SH-SY5Y (cell line): ENCODE results near the gene ZSCAN20.

ENCODE experiments used
- GATA2 ChIP-seq: IDR thresholded peaks from 2 replicates; pipeline ENCODE4 v1.6.1; 2011; ENCODE audit warnings: mild to moderate bottlenecking, low read depth, low read length
- GATA3 ChIP-seq: IDR thresholded peaks from 2 replicates; pipeline ENCODE4 v1.6.1; 2011; ENCODE audit warnings: low read depth, mild to moderate bottlenecking, low read length, moderate library complexity

The ZSCAN20 gene

DNA sequence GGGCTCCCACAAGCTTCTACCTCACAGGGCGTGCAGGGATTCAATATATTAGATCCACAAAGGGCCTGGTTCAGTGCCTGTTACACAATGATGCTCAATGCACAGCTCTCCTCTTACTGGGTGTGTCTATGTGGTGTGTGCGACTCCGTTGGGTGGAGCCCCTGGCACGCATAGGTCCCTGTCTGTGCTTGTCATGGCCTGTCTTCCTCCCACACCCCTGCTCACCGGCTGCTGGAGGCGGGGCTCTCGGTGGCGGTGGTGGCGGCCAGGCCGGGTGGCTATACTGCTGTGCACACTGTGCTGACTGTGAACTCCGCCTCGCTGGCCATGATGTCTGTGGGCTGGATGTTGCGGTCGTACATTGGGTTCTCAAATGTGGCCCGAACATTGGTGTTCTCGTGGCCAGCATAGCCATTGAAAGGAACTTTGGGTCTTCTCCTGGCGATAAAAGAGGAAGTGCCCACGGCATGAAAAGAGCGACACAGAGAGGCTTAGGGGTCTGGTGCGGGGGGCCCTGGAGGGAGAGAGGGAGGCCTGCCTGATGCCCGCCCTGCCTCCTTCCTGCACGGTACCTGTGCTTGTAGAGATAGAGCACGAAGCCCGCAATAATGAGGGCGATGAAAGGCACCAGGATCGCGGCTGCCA lies 46.9 kb downstream of the ZSCAN20 start:
- no peak for TF ChIP-seq GATA3

DNA sequence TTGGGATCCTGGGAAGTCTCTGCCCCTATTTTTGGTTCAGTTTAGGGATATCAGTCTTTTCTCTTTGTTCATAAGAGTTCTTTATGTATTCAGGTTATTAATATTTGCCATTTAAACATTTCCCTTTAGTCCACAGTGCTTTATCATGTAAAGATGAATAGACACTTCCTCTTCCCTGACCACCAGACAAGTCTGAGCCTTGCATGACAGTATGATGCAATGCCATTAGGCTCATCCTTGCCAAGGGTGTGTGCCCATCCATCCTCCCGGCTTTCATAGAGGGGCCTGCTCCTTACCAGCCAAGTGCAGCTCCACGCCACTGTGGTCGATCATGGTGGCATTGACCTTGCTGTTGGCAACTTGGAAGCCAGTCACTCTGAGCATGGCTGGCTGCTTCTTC lies 52.1 kb downstream of the ZSCAN20 start:
- TF ChIP-seq GATA2 (no peak), GATA3 (no peak)

DNA sequence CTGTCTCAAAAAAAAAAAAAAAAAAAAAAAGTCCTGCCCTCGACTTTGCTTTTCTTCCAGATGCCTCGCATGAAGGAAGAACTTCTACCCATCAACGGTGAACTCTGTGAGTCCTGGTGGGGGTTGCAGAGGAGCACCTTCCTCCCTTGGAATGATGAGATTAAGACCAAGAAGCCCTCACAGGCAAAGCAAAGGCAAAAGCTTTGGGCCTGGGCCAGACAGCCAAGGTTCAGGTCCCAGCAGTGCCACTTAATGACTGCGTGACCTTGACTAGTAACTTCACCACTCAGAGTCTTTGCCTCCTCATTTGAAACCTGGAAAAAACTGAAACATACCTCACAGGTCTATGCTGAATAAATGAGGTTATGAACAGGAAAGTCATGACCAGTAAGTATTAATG lies 55.5 kb downstream of the ZSCAN20 start:
- TF ChIP-seq GATA3 (no peak), GATA2 (no peak)

DNA sequence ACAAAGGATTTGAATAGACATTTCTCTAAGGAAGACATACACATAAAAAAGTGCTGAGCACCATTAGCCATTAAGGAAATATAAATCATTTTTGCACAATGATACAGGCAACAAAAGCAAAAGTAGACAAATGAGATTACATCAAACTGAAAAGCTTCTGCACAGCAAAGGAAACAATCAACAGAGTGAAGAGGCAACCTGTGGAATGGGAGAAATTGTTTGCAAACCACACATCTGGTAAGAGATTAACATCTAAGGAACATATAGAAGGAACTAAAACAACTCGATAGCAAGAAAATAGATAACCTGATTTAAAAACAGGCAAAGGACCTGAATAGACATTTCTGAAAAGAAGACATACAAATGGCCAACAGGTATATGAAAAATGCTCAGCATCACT lies 57.5 kb downstream of the ZSCAN20 start:
- no peak for TF ChIP-seq GATA2
- TF ChIP-seq GATA3: no peak

DNA sequence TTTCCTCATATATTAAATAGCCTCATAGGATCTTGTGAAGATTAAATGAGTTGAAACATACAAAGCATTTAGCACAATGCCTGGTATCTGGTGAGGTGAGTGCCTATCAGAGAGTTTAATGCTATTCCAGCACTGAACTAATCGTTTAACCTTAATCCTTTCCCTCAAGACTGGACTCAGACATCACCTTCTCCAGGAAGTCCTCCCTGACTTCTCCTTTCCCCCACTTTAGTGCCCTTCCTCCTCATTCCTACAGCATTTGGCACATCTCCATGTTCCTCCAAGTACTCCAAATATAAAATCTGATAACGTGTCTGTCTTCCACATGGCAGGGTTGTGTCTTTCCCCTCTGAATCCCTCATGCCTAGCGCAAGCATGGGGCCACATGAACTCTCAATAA lies 59.8 kb downstream of the ZSCAN20 start:
- TF ChIP-seq GATA2 (no peak), GATA3 (no peak)

DNA sequence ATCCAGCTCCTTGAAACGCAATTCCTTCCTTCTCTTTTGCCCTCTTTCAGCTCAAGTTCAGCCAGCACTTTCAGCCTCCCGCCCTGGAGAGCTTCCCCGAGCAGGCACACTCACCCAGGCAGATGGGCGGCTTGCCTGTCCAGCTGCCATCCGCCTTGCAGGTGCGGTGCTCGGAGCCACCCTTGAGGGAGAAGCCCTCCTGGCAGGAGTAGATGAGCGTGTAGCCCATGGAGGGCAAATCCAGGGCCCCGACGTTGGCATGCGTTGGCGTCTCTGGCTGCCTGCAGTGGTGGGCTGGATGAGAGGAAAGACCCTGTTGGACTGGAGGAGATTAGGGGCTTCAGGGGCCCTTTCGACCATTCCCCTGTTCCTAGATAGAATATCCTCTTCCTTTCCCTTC lies 60.5 kb downstream of the ZSCAN20 start:
- TF ChIP-seq GATA3 (no peak), GATA2 (no peak)

DNA sequence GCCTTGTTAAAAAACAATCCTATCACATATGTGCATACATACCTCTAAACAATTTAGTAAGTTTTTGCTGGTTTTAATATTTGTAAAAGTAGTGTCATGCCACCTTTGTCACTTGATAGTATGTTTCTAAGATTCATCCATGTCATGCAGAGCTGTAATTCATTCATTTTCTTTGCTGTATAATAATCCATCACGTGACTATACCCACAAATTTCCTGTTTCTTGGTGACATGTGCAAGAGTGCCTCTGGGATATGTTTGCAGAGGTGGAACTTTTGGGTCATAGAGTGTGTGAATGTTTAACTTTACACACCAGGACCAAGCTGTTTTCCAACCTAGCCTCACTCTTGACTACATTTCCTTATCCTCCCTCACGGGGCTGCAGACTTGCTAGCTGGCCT lies 62.9 kb downstream of the ZSCAN20 start:
- TF ChIP-seq GATA2 (no peak), GATA3 (no peak)

DNA sequence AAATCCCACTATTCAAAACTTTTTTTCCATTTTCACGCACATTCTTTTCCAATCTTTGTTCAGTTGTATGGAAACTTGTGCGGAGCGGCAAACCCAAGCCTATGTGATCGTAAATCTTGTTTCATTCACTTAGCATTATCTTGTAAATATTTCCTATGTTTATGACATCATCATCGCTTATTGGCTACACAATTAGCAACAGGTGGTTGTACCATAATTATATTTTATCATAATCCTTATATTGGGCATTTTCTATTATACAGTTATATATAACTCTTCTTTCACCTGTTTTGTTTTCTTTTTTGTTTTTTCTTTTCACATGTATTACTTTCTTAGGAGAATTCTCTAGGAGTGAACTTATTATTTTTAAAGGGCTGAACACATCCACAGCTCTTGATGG lies 65.4 kb downstream of the ZSCAN20 start:
- TF ChIP-seq GATA3 (no peak), GATA2 (no peak)

DNA sequence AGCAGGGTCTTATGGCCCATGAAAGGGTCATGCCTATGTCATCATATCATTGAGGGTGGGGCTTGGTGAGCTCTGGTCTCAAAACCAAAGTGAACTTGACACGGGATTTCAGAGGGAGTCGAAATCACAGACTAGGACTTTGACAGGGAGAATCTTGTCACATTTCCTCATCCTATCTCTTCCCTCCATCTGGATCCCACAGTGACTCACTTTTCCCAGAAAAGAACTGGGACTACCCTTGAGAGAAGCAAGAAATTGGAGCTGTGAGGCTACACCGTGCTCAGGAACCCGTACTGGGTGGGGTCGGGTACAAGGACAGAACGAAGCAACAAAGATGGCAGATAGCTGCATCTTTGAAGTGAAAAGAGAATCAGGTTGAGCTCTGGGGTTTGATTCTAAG lies 69.5 kb downstream of the ZSCAN20 start:
- TF ChIP-seq GATA3: no peak
- no peak for TF ChIP-seq GATA2
